ENCODE results near the gene DYNC1LI1. TPM values are rescaled to one million over a fixed set of nuclear protein-coding genes. Genes with fewer than 3 reads are reported as not detected.
A peak's percentile ranks its signal among the peaks of the same experiment; 100 is the strongest.

DYNC1LI1 gene
- polyA plus RNA-seq, 1 of the 3 experiments (the other 2 are of a cell fraction), result 15.4 TPM

GRCh38 chr3:32493437-32494414 lies 76.9 kb downstream of the DYNC1LI1 start:
- no peak for DNase-seq
- H3K9me2 ChIP-seq, result no peaks in the 10 kb centered on the region
- H3K79me2 ChIP-seq (ENCODE audit: insufficient read depth), result peaks cover 71% of the 10 kb centered on the region
- peaks cover 2 to 10% of the 10 kb centered on the region in 2 experiments; a peak in 2 of 4 replicates for H3K4me1 ChIP-seq (ENCODE audit: control insufficient read depth in 1 of 2, insufficient read depth in 2 of 2, low read depth in 1 of 2, low read length in 1 of 2)
- H4K20me1 ChIP-seq (ENCODE audit: insufficient read depth), result peaks cover 54% of the 10 kb centered on the region
- H2AFZ ChIP-seq (ENCODE audit: low read depth), result no peak overlapping the region
- peaks cover 12 to 33% of the 10 kb centered on the region in 2 experiments for H3K36me3 ChIP-seq (replicated peaks in 1 of 2; ENCODE audit: control insufficient read depth in 1 of 2, insufficient read depth in 2 of 2, low read length in 1 of 2)
- H3K9ac ChIP-seq, result no peak overlapping the region
- 71% methylated on average over 3 of the region's 3 CpGs for WGBS (ENCODE audit: low lambda C conversion rate)
- no peak for TF ChIP-seq MEF2A (IDR thresholded peaks at IDR 0.05; ENCODE audit: borderline replicate concordance, low read depth)
- no peak for TF ChIP-seq ZBTB33 (IDR thresholded peaks at IDR 0.05; ENCODE audit: borderline replicate concordance, low read depth)
- TF ChIP-seq GABPA (IDR thresholded peaks at IDR 0.05; ENCODE audit: low read depth), result no peak
- no peak for TF ChIP-seq RXRA (IDR thresholded peaks at IDR 0.05; ENCODE audit: borderline replicate concordance, low read depth)
- TF ChIP-seq EP300 (IDR thresholded peaks at IDR 0.05; ENCODE audit: borderline replicate concordance in 1 of 2, low read depth in 1 of 2, low read length in 1 of 2), result no peak
- TF ChIP-seq PBX3 (IDR thresholded peaks at IDR 0.05), result peak; percentile 31; the same call in 1 of the 2 replicates
- no peak for TF ChIP-seq NRF1 (IDR thresholded peaks at IDR 0.05; ENCODE audit: low read depth, low read length)
- CTCF ChIA-PET, result interaction anchor here (3.6 to 4.0 kb wide), 2 partner anchors 8 to 26 kb away, joined by 9 to 19 read pairs; partner anchors contain the start of gene CMTM6
- H3K9me3 ChIP-seq, result no peaks in the 10 kb centered on the region
- H3K27me3 ChIP-seq (ENCODE audit: insufficient read depth), result no peaks in the 10 kb centered on the region
- POLR2A ChIA-PET, result no interaction called here
- no peak overlapping the region for H3K4me3 ChIP-seq (ENCODE audit: low read depth in 2 of 2, low read length in 1 of 2)
- H3K27ac ChIP-seq (ENCODE audit: low read depth in 2 of 2, low read length in 1 of 2), result 0 out of 4 replicates have a peak overlapping the region, but pooled peaks of 1 of the 2 experiments have one; percentile 19
- H3K4me2 ChIP-seq, result peak overlapping the region; percentile 7; the same call in 1 of the 2 replicates
- peaks cover 11% of the 10 kb centered on the region for H3F3A ChIP-seq (replicated peaks; ENCODE audit: insufficient read depth)

GRCh38 chr3:32492684-32493436 lies 77.8 kb downstream of the DYNC1LI1 start:
- POLR2A ChIA-PET, result interaction anchor here (0.6 kb wide), 1 partner anchor 142 kb away, joined by 4 read pairs; no protein-coding TSS in a partner anchor
- Histone ChIP-seq H3K4me2 (peak overlapping the region; percentile 7; the same call in 1 of the 2 replicates), H3K27me3 (ENCODE audit: insufficient read depth) (no peaks in the 10 kb centered on the region), H3K4me1 (ENCODE audit: control insufficient read depth in 1 of 2, insufficient read depth in 2 of 2, low read depth in 1 of 2, low read length in 1 of 2) (peaks cover 2 to 10% of the 10 kb centered on the region in 2 experiments; a peak in 2 of 4 replicates), H3K9me2 (no peaks in the 10 kb centered on the region), H3K36me3 (replicated peaks in 1 of 2; ENCODE audit: control insufficient read depth in 1 of 2, insufficient read depth in 2 of 2, low read length in 1 of 2) (peaks cover 15 to 36% of the 10 kb centered on the region in 2 experiments), H4K20me1 (ENCODE audit: insufficient read depth) (peaks cover 54% of the 10 kb centered on the region), H2AFZ (ENCODE audit: low read depth) (no peak overlapping the region), H3K79me2 (ENCODE audit: insufficient read depth) (peaks cover 63% of the 10 kb centered on the region), H3K4me3 (ENCODE audit: low read depth in 2 of 2, low read length in 1 of 2) (no peak overlapping the region), H3F3A (replicated peaks; ENCODE audit: insufficient read depth) (peaks cover 11% of the 10 kb centered on the region), H3K9me3 (no peaks in the 10 kb centered on the region), H3K27ac (ENCODE audit: low read depth in 2 of 2, low read length in 1 of 2) (peak overlapping the region in 1 of 2 experiments; percentile 19; a peak in 1 of 4 replicates), H3K9ac (no peak overlapping the region)
- TF ChIP-seq REST (IDR thresholded peaks at IDR 0.05; ENCODE audit: low read depth, low read length) (no peak), JUND (IDR thresholded peaks at IDR 0.05) (peak; percentile 23; the same call in 1 of the 2 replicates), TCF12 (IDR thresholded peaks at IDR 0.05) (peak; percentile 12; the same call in 1 of the 2 replicates)
- DNase-seq, result no peak
- CTCF ChIA-PET, result interaction anchor here (3.6 to 4.0 kb wide), 2 partner anchors 9 to 25 kb away, joined by 9 to 19 read pairs; partner anchors contain the start of gene CMTM6
- 57% methylated on average over 3 of the region's 3 CpGs for WGBS (ENCODE audit: low lambda C conversion rate)

Measured in SK-N-SH (cell line).